OCI-LY1 (cell line): ENCODE measurements around the gene HOMER2.
A peak's percentile ranks its signal among the peaks of the same experiment; 100 is the strongest.
"Not testable (repeated sequence)": the region's sequence is repeated elsewhere in the genome, so short reads cannot be mapped to it uniquely, and the experiment has no call there.

Experiments
- H2AFZ ChIP-seq: fragments of 200-600 bp; sonication (generic), shearing (Covaris generic); 2 replicates; pipeline ENCODE4 v1.6.0; 2014; ENCODE audit warnings: antibody characterized with exemption, mild to moderate bottlenecking, low read length
- H3F3A ChIP-seq: fragments of 200-600 bp; sonication (generic), shearing (Covaris generic); 2 replicates; pipeline ENCODE4 v1.6.0; 2014; ENCODE audit warnings: mild to moderate bottlenecking, antibody characterized with exemption, low read length, moderate library complexity; ENCODE audit not compliant: insufficient read depth
- H3K27ac ChIP-seq: fragments of 200-600 bp; sonication (generic); 2 replicates; pipeline ENCODE4 v1.5.1; 2014; ENCODE audit warnings: low read length, mixed run types, mild to moderate bottlenecking, low read depth; ENCODE audit not compliant: poor library complexity, severe bottlenecking
- H3K27me3 ChIP-seq: fragments of 200-600 bp; sonication (generic); 2 replicates; pipeline ENCODE4 v1.6.0; 2014; ENCODE audit warnings: antibody characterized with exemption, mild to moderate bottlenecking, low read length, moderate library complexity; ENCODE audit not compliant: insufficient read depth
- H3K36me3 ChIP-seq: fragments of 200-600 bp; sonication (generic); 2 replicates; pipeline ENCODE4 v1.6.1; 2014; ENCODE audit warnings: mild to moderate bottlenecking, antibody characterized with exemption, low read length, moderate library complexity, mixed read lengths; ENCODE audit not compliant: insufficient read depth
- H3K4me1 ChIP-seq: fragments of 200-600 bp; sonication (generic); 2 replicates; pipeline ENCODE4 v1.5.1; 2014; ENCODE audit warnings: mild to moderate bottlenecking, low read length, moderate library complexity; ENCODE audit not compliant: insufficient read depth, severe bottlenecking
- H3K4me2 ChIP-seq: fragments of 200-600 bp; sonication (generic), shearing (Covaris generic); 2 replicates; pipeline ENCODE4 v1.6.1; 2014; ENCODE audit warnings: low read length
- H3K4me3 ChIP-seq: fragments of 200-600 bp; sonication (generic); 2 replicates; pipeline ENCODE4 v1.5.1; 2014; ENCODE audit warnings: low read length, low read depth, mild to moderate bottlenecking, mixed read lengths; ENCODE audit not compliant: poor library complexity, severe bottlenecking
- H3K79me2 ChIP-seq: fragments of 200-600 bp; shearing (Covaris generic); 2 replicates; pipeline ENCODE4 v1.6.1; 2016; ENCODE audit warnings: mixed run types, low read length, mixed read lengths; ENCODE audit not compliant: insufficient read depth
- H3K9ac ChIP-seq: fragments of 200-600 bp; sonication (generic), shearing (Covaris generic); 2 replicates; pipeline ENCODE4 v1.6.1; 2014; ENCODE audit warnings: mild to moderate bottlenecking, low read length, mixed read lengths
- H3K9me2 ChIP-seq: fragments of 200-600 bp; sonication (generic), shearing (Covaris generic); 2 replicates; pipeline ENCODE4 v1.6.1; 2014; ENCODE audit warnings: low read depth, mild to moderate bottlenecking, low read length, mixed read lengths
- H3K9me3 ChIP-seq: fragments of 200-600 bp; shearing (Covaris generic); 2 replicates; pipeline ENCODE4 v1.6.1; 2014; ENCODE audit warnings: low read length, mixed read lengths
- H4K20me1 ChIP-seq: fragments of 200-600 bp; sonication (generic), shearing (Covaris generic); 2 replicates; pipeline ENCODE4 v1.6.0; 2016; ENCODE audit warnings: mild to moderate bottlenecking, low read length; ENCODE audit not compliant: insufficient read depth
- CTCF ChIP-seq: fragments of 200-600 bp; sonication (generic), shearing (Covaris generic); IDR thresholded peaks from 2 replicates; pipeline ENCODE4 v1.5.1; 2017; ENCODE audit warnings: mild to moderate bottlenecking, antibody characterized with exemption, low read length, moderate library complexity, mixed read lengths
- EZH2 ChIP-seq: fragments of 200-600 bp; sonication (generic), shearing (Covaris generic); IDR thresholded peaks from 2 replicates; pipeline ENCODE4 v1.8.0; 2017; ENCODE audit warnings: borderline replicate concordance, mixed run types, mild to moderate bottlenecking, antibody characterized with exemption, low read length, moderate library complexity, mixed read lengths

Gene HOMER2

GRCh38 chr15:82952158-82953081 lies at the start of gene HOMER2:
HOMER2 (minus strand) TSS chr15:82952720; CDS start chr15:82952535, 185 bp downstream.
- Histone ChIP-seq H3F3A (no peaks in the 10 kb centered on the region), H4K20me1 (no peaks in the 10 kb centered on the region), H2AFZ (no peak within 1 kb of the TSS), H3K9ac (no peak within 1 kb of the TSS), H3K27ac (no peak within 1 kb of the TSS), H3K4me3 (peak within 1 kb of the TSS; percentile 44), H3K9me3 (no peaks in the 10 kb centered on the region), H3K27me3 (peaks cover 5% of the 10 kb centered on the region), H3K4me2 (peak within 1 kb of the TSS; percentile 50), H3K9me2 (no peaks in the 10 kb centered on the region), H3K4me1 (peaks cover 4% of the 10 kb centered on the region), H3K36me3 (no peaks in the 10 kb centered on the region), H3K79me2 (no peaks in the 10 kb centered on the region)
- no peak for TF ChIP-seq CTCF
- TF ChIP-seq EZH2, result no peak

DNA sequence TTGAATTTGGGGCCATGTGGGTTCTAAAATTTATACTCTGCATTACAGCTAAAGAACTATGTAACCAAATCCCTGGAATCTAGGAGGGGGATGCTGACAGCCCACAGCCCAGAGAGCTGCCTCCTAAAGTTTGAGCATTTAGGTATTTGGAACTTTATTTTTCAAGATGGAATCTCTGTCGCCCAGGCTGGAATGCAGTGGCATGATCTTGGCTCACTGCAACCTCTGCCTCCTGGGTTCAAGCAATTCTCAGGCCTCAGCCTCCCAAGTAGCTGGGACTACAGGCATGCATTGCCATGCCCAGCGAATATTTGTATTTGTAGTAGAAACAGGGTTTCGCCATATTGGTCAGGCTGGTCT lies 48.1 kb upstream of the HOMER2 start:
- H3K27ac ChIP-seq, H4K20me1 ChIP-seq, H3F3A ChIP-seq, H3K4me2 ChIP-seq, H3K4me1 ChIP-seq, H3K9ac ChIP-seq, H3K9me2 ChIP-seq, H3K4me3 ChIP-seq, H3K9me3 ChIP-seq, H3K36me3 ChIP-seq, H2AFZ ChIP-seq, H3K27me3 ChIP-seq, H3K79me2 ChIP-seq: not testable (repeated sequence)

DNA sequence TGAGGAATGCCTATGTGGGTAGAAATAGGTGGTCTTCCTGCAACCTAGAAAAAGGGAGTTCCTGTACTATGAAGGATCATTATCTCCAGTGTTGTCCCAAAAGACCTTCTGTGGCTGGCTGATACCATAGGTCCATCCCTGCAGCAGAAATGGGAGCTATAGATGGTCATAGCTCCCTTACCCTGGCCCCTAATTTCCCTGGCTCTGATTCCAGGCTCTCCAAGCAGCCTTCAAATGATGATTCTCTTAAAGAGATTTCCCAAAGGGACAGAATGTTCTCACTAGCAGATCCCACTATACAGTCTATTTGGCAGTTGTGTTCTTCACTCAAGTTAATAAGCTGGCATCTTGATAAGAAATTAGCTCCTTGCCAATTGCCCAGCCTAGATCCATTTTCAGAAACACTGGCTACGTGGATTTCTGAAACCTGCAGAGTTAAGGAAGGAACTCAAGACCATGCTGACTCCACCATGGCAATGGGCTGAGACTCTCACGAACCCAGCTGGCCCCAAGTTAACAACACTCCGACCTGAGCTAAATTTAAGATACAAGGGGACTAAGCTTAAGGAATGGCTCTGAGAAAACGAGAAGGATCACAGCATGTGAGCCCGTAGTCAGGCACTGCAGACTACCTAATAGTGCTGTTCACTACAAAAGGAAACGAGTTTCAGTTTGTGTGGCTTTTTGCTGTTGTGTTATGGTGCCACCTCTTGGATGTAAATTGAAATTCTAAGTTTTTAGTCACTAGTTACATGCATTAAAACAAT lies 47.6 kb upstream of the HOMER2 start:
- Histone ChIP-seq H3K9ac (peak overlapping the region; percentile 2; the same call in 1 of the 2 replicates), H3K27ac (no peak overlapping the region), H2AFZ (no peak overlapping the region)

More for the DNA sequence above, 47.6 kb upstream of the HOMER2 start:
- peak overlapping the region; percentile 30 for H3K4me2 ChIP-seq
- peaks cover 7% of the 10 kb centered on the region for H3K4me1 ChIP-seq
- H3K9me3 ChIP-seq, result no peaks in the 10 kb centered on the region
- H3K4me3 ChIP-seq, result peak overlapping the region; percentile 6
- H3K36me3 ChIP-seq, result no peaks in the 10 kb centered on the region; the same call in 1 of the 2 replicates
- H3F3A ChIP-seq, result no peaks in the 10 kb centered on the region
- TF ChIP-seq EZH2 (no peak), CTCF (peak; percentile 71)
- no peaks in the 10 kb centered on the region for H3K27me3 ChIP-seq
- no peaks in the 10 kb centered on the region for H3K79me2 ChIP-seq
- no peaks in the 10 kb centered on the region for H4K20me1 ChIP-seq
- H3K9me2 ChIP-seq, result no peaks in the 10 kb centered on the region
